GM19455 (cell line): ENCODE measurements around the gene ANK2.

ENCODE experiments used
- ATAC-seq: cut with Tn5 transposase; IDR thresholded peaks from one replicate; pipeline ENCODE4 v1.9.1; 2021; ENCODE audit not compliant: unreplicated experiment

The ANK2 gene

DNA sequence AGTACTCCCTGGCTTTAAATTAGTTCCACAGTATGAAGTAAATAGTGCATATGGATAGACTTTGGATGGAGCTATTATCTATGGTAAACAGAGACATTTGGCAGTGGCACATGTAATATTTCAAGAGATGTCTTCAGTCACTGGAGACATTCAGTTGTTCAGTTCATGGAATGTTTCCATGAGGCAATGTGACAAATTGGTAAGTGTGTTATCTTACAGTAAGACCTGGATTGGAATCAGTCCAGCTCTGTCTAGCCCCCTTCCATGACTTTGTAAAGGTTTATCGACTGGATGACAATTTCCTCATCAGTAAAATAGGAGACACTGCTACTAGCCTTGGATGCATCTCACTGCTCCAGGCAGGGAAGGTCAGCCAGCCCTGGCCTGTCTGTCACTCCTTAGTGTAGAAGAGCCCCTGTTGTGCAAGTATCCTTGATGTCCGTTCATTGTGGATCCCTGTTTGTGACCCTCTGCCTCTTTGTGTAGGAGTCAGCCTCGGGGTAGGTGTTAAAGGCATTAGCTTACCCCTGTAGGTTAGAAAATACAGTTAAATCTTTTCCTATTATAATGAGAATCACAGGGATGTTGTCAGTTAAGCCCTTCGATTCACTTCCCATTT, 335.9 kb downstream of the ANK2 start:
- ATAC-seq = no peak

DNA sequence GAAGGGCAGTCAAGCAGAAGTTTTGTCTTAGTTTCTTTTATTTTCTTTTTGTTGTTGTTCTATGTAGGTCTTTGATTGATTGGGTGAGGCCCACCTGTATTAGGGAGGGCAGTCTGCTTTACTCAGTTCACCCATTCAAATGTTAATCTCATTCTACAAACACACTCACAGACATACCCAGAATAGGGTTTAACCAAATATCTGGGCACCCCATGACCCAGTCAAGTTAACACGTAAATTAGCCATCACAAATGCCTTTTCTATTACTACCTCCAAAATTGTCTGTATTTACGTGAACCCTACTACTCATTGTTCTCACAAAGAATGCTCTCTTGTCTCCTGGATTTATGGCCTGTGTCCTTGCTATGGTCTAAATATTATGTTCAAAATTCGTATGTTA, 339.7 kb downstream of the ANK2 start:
- ATAC-seq = no peak

DNA sequence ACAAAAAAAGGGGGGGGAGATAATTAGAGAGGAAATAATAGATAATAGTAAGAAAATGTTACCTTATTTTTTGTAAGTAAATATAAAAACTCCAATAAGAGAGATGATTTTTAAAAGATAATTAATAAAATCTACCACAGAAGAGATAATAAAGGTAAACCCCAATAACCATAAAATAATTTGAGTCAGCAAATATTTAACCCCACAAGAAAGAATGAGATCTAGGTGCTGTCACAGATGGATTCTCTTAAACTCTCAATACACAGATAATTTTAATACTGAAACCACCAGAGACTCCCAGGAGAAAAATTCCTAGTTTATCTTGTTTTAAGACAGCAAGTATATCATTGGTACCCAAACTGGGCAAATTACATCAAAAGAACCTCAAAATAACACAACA, 341.4 kb downstream of the ANK2 start:
- no peak for ATAC-seq

DNA sequence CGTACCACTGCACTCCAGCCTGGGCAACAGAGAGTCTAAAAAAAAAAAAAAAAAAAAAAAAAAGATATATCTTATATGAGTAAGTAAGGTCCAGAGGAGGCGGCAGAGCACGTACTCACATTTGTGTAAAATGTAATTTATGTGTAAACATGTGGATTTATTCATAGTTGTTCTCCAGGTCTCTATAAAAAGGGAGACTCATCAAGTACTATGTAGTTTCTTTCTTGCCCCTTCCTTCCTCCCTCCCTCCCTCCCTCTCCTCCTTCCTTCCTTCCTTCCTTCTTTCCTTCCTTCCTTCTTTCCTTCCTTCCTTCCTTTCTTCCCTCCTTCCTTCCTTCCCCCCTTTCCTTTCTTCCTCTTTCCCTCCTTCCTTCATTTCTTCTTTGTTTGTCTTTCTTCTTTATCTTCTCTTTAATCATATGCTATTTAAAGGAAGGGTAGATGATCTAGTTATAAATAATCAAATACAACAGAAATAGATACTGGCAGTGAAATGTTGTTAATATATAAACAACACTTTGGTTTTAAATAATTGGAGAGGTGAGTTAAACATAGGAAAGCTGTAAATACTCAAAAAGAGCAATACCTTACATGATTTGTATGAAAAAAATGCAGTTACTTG, 344.8 kb downstream of the ANK2 start:
- no peak for ATAC-seq

DNA sequence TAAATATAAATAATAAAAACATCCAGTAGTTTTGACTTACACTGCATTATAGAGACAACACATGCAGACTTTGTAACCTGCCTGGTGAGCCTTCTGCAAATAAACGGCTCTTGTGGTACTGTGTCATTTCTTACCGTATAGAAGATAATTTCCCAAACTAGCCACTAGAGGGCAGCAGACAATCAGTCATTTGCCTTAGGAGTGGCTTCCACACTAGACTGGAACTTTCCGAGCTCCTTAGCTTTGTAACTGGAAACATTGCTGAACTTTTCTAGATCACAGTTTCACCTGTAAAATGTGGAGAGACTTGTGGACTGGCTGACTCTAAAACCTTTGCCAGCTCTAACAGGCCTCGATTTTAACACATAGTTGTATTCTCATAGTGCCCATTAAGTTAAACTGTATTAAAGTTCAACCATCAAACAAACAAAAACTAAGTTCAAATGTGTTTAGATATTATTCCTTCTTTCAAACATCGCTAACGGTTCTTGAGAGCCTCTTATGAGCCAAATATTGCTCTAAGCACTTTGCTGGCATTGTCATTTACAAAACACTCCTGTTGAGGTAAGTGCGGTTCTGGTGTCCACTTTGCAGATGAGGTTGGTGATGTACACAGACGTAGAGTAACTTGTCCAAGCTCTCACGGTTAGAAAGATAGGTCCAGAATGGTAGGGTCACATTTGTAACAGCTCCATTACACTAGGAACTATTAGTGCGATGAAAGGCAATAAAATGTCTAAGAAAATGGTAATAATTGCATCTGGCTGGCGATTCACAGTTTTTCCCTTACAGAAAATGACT, 345.5 kb downstream of the ANK2 start:
- peak; percentile 96 for ATAC-seq

DNA sequence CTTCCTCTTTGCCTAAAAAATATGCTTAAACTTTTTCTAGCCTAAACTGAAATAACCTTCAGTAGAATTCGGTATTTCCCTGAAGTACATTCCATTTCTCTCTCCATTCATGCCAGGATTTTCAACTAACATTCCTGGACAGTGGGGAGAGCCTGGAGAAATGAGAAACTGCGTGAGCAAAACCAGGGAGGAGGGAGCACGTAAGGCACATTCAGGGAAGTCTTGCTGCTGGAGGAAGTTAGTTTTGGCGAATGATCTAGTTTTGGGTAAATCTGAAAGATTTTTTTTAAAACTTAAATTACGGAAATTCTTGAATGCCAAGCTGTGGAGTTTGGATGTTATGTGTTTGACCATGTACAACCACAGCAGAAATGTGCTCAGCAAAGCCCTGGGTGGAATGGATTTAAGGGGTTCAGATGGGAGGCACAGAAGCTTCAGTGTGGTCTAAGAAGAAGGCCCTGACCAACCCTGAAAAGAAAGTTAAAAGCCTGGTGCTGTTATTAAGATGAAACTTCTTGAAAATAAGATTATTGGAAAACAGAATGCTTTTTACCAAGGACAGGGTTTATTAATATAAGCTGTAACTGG, 347.8 kb downstream of the ANK2 start:
- ATAC-seq = no peak

DNA sequence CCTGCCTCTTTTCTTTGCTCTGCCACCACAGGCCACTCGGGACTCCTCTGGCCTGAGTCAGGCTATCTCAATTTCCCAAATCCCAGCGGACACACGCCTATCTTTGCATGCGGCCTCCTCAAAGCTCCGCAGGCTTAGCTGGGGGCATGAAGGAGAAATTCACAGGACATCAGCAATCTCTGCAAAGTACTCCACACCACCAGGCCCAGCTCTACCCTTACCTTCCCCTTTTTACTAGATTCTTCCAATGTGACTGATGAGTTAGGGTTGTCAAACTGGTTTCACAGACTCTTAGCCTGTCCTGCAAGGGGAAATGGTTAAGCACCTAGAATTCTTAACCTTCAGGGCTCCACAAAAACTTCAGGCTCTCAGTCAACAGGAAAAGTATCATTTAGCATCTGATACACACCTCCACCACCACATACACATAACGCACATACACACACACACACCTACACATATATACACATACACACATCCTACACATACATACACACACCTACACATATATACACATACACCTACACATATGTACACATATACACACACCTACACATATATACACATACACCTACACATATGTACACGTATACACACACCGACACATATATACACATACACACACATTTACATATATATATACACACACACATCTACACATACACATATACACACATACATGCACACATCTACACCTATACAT, 349.1 kb downstream of the ANK2 start:
- ATAC-seq = no peak

DNA sequence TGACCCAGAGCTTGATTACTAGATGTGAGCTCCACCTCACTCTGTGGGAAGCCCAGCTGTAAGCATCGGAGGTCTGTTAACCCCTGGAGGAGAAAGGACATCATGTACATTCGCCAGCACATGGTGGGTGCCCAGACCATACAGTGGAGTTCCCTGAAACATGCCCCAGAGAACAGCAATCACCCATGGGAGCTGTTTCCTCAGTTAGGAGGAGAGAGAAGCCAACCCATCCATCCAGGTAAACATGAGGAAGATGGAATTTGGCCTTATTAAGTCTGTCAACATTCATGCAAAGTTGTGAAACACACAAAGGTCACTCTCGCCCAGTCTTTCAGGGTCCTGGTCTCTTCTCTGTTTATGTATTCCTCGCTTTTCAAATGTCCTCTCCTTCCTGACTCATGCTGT, 354.7 kb downstream of the ANK2 start:
- no peak for ATAC-seq

DNA sequence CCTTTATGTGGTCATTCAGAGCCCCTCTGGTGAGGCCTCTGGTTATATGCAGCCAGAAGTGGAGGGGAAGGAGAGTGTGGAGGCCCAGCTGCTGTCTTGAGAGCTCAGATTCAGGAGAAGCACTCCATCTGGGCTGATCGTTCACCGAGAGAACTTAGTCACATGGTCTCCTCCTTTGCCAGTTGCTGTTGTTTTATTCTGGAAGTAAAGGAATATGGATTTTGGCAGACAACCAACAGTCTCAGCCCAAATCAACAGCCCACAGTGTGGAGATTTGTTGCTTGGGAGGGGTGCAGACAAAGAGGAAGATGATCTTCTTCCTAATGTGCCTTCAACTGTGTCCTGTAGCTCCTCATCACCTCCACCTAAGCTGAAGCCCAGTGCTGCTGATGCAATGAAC, 355.4 kb downstream of the ANK2 start:
- ATAC-seq = no peak

DNA sequence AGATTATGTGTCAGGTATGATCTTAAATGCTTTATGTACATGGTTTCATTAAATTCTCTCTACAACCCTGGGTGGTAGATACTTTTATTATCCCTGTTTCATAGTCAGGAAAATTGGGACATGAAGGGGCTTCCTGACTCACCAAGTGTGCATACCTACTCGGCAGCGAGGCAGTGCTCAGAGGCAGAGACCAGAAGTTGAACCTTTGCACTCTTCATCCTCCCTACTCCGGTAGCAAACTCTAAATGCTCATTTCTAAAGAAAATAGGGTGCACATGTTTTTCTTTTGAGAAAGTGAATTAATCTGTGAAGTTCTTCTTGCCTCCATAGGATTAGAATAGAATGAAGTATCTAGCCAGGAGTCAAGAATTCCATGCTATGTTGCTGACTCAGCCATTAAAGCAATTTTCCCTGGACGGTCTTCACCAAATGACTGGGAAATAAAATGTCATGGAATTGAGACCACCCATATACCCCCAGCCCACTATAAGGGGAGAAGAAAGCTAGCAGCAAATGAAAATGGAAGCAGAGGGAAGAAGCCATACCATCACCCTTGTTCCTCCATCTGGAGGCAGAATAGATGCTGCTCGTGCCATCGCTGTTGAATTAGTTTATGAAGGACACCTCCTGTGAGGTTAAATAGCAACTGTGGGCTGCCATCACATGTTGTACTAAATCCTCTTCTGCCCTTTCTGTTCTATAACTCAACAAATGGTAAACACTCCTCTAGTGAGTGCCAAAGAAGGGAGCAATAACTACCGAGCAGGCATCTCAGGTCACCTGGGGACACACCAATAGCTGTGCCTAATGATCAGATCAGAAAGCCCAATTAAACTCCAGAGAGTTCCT, 356.6 kb downstream of the ANK2 start:
- no peak for ATAC-seq

DNA sequence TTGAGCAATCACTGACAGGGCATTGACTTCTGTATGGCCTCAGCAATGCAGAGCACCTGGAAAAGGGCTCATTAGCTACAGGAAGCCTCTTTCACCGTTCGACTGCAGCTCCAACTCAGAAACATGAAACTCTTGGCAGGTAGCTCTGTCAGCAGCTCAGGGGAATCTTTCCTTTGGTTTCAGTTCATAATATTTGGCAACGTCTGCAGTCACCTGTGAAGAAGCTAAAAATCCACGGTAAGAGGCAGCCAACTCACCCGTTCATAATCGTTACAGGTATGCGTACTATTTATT, 357.2 kb downstream of the ANK2 start:
- ATAC-seq = no peak

DNA sequence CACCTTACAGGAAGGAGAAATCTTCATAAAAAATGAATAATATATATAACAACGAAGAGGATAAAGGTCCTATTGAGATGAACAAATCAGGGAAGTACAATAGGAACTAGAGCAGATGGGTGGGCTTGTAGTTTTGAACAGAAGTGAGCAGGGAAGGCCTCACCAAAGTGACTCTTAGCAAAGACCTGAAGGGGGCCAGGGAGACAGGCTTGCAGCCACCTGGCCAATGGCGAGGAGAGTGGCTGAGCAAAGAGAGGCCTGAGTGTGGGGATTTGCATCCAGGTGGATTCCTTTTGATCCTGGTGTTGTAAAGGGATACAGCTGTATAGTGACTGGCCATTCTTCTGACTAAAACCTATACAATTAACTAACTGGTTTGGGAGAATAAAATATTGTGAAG, 358.0 kb downstream of the ANK2 start:
- no peak for ATAC-seq

DNA sequence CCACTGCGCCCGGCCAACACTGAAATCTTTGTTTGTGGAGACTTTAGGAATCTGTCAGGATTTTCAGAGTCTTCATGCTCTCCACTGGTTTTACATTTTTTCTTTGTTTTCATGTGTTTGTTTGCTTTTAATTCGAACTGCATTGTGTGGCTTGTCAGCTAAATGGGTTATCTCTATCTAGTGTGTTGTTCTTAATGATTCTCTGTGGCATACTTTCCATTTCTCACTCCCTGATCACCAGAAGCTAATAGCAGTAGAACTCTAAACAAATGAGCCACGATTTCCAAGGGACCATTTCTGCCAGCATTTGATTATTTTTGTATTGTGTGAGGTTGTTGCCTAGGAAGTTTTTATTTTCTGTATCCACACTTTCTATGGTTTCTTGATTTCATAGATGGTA, 359.7 kb downstream of the ANK2 start:
- ATAC-seq = no peak

DNA sequence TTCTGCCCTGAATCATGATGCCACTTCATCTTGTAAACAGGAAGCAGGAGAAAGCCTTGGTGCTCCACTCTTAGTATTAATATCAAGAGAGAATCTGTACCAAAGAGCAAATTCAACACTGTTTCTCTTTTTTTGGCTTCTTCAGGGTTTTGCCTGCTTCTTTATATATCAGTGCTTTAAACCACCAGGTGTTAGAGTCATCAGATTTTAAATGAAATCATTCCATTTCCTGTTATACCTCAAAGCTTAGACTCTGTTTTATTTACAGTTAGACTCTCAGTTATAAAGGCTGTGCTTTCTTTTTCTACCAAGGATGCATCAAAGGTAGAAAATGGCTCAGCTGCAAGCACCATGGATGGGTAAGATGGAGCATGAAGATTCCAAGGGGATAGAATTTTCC, 361.2 kb downstream of the ANK2 start:
- no peak for ATAC-seq

DNA sequence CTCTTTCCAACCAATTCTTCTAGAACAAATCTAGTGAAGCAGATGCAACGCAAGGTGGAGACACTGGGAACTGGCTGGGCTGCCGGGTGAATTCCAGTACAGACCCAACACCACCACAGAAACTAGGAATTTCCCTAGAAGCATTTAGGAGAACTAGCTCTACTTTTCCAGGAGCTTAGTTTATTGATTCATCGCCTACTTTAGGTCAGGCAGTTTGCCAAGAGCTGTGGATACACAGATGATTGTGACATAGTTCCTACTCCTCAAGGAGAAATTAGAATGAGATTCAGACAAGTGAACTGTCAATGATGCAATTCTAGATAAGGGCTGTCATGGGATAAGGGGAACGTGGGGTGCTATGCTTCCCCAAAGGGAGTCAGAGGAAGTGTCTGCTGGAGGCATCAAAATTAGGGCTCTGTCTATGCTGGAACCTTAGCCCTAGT, 362.1 kb downstream of the ANK2 start:
- ATAC-seq = no peak

DNA sequence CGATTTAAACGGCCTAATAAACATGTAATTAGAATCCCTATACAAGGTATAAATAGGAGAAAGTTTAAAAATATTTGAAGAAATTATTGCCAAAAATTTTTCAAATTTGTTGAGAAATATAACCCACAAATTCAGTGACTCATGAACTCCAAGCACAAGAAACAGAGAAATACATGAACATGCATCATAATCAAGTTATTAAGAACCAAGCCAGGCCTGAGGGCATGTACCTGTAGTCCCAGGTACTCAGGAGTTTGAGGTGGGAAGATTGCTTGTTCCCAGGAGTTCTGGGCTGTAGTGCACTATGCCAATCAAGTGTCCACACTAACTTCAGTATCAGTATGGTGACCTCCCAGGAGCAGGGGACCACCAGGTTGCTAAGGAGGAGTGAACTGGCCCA, 370.2 kb downstream of the ANK2 start:
- ATAC-seq = no peak

DNA sequence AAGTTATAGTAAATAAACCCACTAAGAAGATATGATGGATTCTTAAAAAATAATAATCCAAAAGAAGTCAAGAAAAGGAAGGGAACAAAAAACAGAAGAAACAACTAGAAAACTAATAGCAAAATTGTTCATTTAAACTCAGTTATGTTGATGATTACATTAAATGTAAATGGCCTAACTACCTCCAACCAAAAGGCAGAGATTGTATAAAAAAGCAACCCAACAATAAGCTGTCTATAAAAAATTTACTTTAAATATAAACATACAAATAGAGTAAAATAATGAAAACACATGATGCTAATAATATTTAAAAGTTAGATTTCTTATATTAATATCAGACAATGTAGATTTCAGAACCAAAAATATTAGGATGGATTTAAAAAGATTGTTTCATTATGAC, 371.5 kb downstream of the ANK2 start:
- no peak for ATAC-seq

DNA sequence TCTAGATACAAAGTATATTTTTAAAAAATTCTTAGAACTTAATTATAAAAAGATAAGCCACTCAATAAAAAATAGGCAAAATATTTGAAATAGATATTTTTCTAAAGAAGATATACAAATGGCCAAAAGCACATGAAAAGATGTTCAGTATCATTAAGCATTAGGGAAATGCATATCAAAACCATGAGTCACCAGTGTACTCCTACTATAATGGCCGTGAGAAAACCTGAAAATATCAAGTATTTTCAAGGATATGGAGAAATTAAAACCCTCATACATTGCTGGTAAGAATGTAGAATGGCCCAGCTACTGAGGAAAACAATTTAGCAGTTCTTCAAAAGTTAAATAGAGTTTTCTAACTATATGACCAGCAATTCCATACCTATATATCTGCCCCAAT, 374.2 kb downstream of the ANK2 start:
- ATAC-seq = no peak

DNA sequence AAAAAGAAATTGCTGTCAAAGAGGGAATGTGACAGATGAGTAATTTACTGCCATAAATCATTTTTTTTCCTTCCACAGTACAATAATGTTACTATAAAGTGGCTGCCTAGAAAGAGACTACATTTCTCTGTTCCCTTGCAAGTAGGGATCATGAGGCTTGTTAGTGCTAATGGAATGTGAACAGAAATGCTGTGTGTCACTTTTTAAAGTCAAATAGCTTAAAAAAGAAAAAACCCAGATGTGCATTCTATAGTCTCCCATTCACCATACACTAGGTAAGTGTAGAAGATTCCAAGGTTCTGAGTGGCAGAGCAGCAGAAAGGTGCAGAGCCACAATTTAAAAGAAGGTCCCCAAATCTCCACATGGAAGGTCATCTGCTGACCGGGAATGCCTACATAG, 383.7 kb downstream of the ANK2 start:
- ATAC-seq = no peak
